ENCODE measurements around the gene CTH. TPM values are rescaled to one million over a fixed set of nuclear protein-coding genes. Genes with fewer than 3 reads are reported as not detected.
"Not testable (repeated sequence)": the region's sequence is repeated elsewhere in the genome, so short reads cannot be mapped to it uniquely, and the experiment has no call there.

Gene CTH
- total RNA-seq = 8.3 and 9.7 TPM in 2 replicates
- long read RNA-seq, transcript CTH-202 (12 exons, 1,805 nt) = major isoform, 38 of 54 reads
- long read RNA-seq, partial matches to known transcripts = 5 of 54 reads
- long read RNA-seq, other reads (novel, unspliced or antisense) = 8 of 54 reads

GRCh38 chr1:70410604-70411359 is at the start of gene CTH:
CTH (plus strand) TSS chr1:70411268; CDS start chr1:70411416, 148 bp downstream.
- Mint-ChIP-seq H3K4me3 (ENCODE audit: unreplicated experiment) (peak within 1 kb of the TSS; percentile 95), H3K9me3 (ENCODE audit: unreplicated experiment) (no peaks in the 10 kb centered on the region), H3K27ac (ENCODE audit: unreplicated experiment) (peak within 1 kb of the TSS; percentile 98), H3K36me3 (ENCODE audit: unreplicated experiment) (no peaks in the 10 kb centered on the region), H3K27me3 (ENCODE audit: unreplicated experiment) (peaks cover 6% of the 10 kb centered on the region), H3K4me1 (ENCODE audit: unreplicated experiment) (peaks cover 21% of the 10 kb centered on the region)
- peak; percentile 98 for DNase-seq (ENCODE audit: extremely low spot score, unreplicated experiment)
- no peak for TF ChIP-seq CTCF (IDR thresholded peaks at IDR 0.05)

- no peaks in the 10 kb centered on the region for H3K9me3 Mint-ChIP-seq (ENCODE audit: unreplicated experiment)
- DNase-seq (ENCODE audit: extremely low spot score, unreplicated experiment) = no peak
- peaks cover 12% of the 10 kb centered on the region for H3K4me1 Mint-ChIP-seq (ENCODE audit: unreplicated experiment)
- H3K27ac Mint-ChIP-seq (ENCODE audit: unreplicated experiment) = peak overlapping the region; percentile 40
- TF ChIP-seq CTCF (IDR thresholded peaks at IDR 0.05) = no peak
- no peaks in the 10 kb centered on the region for H3K27me3 Mint-ChIP-seq (ENCODE audit: unreplicated experiment)
- no peak overlapping the region for H3K4me3 Mint-ChIP-seq (ENCODE audit: unreplicated experiment)
- H3K36me3 Mint-ChIP-seq (ENCODE audit: unreplicated experiment) = no peaks in the 10 kb centered on the region
Measured at GRCh38 chr1:70361727-70362398, 49.2 kb upstream of the CTH start.

- Mint-ChIP-seq H3K27me3 (ENCODE audit: unreplicated experiment) (no peaks in the 10 kb centered on the region), H3K9me3 (ENCODE audit: unreplicated experiment) (no peaks in the 10 kb centered on the region), H3K36me3 (ENCODE audit: unreplicated experiment) (peaks cover 3% of the 10 kb centered on the region), H3K4me1 (ENCODE audit: unreplicated experiment) (peaks cover 10% of the 10 kb centered on the region), H3K27ac (ENCODE audit: unreplicated experiment) (no peak overlapping the region), H3K4me3 (ENCODE audit: unreplicated experiment) (no peak overlapping the region)
- no peak for TF ChIP-seq CTCF (IDR thresholded peaks at IDR 0.05)
- no peak for DNase-seq (ENCODE audit: extremely low spot score, unreplicated experiment)
Measured at GRCh38 chr1:70364439-70364838, 46.6 kb upstream of the CTH start.

GRCh38 chr1:70366425-70366952 is 44.6 kb upstream of the CTH start:
- not testable (repeated sequence) for H3K27ac Mint-ChIP-seq (ENCODE audit: unreplicated experiment); H3K36me3 Mint-ChIP-seq (ENCODE audit: unreplicated experiment); H3K4me1 Mint-ChIP-seq (ENCODE audit: unreplicated experiment); H3K4me3 Mint-ChIP-seq (ENCODE audit: unreplicated experiment); H3K27me3 Mint-ChIP-seq (ENCODE audit: unreplicated experiment); H3K9me3 Mint-ChIP-seq (ENCODE audit: unreplicated experiment); DNase-seq (ENCODE audit: extremely low spot score, unreplicated experiment)

- H3K36me3 Mint-ChIP-seq (ENCODE audit: unreplicated experiment); H3K4me1 Mint-ChIP-seq (ENCODE audit: unreplicated experiment); H3K27ac Mint-ChIP-seq (ENCODE audit: unreplicated experiment); H3K9me3 Mint-ChIP-seq (ENCODE audit: unreplicated experiment); H3K4me3 Mint-ChIP-seq (ENCODE audit: unreplicated experiment); H3K27me3 Mint-ChIP-seq (ENCODE audit: unreplicated experiment); DNase-seq (ENCODE audit: extremely low spot score, unreplicated experiment): not testable (repeated sequence)
Measured at GRCh38 chr1:70366997-70367396, 44.1 kb upstream of the CTH start.

- not testable (repeated sequence) for H3K27ac Mint-ChIP-seq (ENCODE audit: unreplicated experiment); H3K27me3 Mint-ChIP-seq (ENCODE audit: unreplicated experiment); H3K9me3 Mint-ChIP-seq (ENCODE audit: unreplicated experiment); DNase-seq (ENCODE audit: extremely low spot score, unreplicated experiment); H3K36me3 Mint-ChIP-seq (ENCODE audit: unreplicated experiment); H3K4me1 Mint-ChIP-seq (ENCODE audit: unreplicated experiment); H3K4me3 Mint-ChIP-seq (ENCODE audit: unreplicated experiment)
Measured at GRCh38 chr1:70367397-70367796, 43.7 kb upstream of the CTH start.

GRCh38 chr1:70371586-70371985 is 39.5 kb upstream of the CTH start:
- H3K36me3 Mint-ChIP-seq (ENCODE audit: unreplicated experiment); H3K4me3 Mint-ChIP-seq (ENCODE audit: unreplicated experiment); DNase-seq (ENCODE audit: extremely low spot score, unreplicated experiment); H3K27ac Mint-ChIP-seq (ENCODE audit: unreplicated experiment); H3K27me3 Mint-ChIP-seq (ENCODE audit: unreplicated experiment); H3K4me1 Mint-ChIP-seq (ENCODE audit: unreplicated experiment); H3K9me3 Mint-ChIP-seq (ENCODE audit: unreplicated experiment): not testable (repeated sequence)

All from osteocyte (in vitro differentiated cells).